ENCODE data around the gene KRT79.

- TF ChIP-seq, protein P1, sequence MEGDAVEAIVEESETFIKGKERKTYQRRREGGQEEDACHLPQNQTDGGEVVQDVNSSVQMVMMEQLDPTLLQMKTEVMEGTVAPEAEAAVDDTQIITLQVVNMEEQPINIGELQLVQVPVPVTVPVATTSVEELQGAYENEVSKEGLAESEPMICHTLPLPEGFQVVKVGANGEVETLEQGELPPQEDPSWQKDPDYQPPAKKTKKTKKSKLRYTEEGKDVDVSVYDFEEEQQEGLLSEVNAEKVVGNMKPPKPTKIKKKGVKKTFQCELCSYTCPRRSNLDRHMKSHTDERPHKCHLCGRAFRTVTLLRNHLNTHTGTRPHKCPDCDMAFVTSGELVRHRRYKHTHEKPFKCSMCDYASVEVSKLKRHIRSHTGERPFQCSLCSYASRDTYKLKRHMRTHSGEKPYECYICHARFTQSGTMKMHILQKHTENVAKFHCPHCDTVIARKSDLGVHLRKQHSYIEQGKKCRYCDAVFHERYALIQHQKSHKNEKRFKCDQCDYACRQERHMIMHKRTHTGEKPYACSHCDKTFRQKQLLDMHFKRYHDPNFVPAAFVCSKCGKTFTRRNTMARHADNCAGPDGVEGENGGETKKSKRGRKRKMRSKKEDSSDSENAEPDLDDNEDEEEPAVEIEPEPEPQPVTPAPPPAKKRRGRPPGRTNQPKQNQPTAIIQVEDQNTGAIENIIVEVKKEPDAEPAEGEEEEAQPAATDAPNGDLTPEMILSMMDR (IDR thresholded peaks at IDR 0.05): no peak
- TF ChIP-seq, protein P2, sequence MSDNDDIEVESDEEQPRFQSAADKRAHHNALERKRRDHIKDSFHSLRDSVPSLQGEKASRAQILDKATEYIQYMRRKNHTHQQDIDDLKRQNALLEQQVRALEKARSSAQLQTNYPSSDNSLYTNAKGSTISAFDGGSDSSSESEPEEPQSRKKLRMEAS (IDR thresholded peaks at IDR 0.05; ENCODE audit: low read depth): no peak
- no peak for TF ChIP-seq JUND (IDR thresholded peaks at IDR 0.05)
- TF ChIP-seq, protein P3, sequence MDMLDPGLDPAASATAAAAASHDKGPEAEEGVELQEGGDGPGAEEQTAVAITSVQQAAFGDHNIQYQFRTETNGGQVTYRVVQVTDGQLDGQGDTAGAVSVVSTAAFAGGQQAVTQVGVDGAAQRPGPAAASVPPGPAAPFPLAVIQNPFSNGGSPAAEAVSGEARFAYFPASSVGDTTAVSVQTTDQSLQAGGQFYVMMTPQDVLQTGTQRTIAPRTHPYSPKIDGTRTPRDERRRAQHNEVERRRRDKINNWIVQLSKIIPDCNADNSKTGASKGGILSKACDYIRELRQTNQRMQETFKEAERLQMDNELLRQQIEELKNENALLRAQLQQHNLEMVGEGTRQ (IDR thresholded peaks at IDR 0.05; ENCODE audit: borderline replicate concordance, low read depth, low read length): no peak
- TF ChIP-seq EP300 (IDR thresholded peaks at IDR 0.05; ENCODE audit: borderline replicate concordance in 1 of 2, low read depth in 1 of 2, low read length in 1 of 2): no peak
- no peak for TF ChIP-seq POLR2AphosphoS5 (IDR thresholded peaks at IDR 0.05; ENCODE audit: low read depth, low read length)
- TF ChIP-seq SMC3 (IDR thresholded peaks at IDR 0.05; ENCODE audit: low read depth, low read length): no peak
Observed at GRCh38 chr12:52788192-52788875, 45.8 kb downstream of the KRT79 start.

All from SK-N-SH (cell line).